HG02610 (cell line): Measurements from ENCODE around the gene SEMA3F.

Experiments
- ATAC-seq: cut with Tn5 transposase; IDR thresholded peaks from one replicate; pipeline ENCODE4 v1.9.1; 2021; ENCODE audit warnings: mild to moderate bottlenecking, moderate library complexity; ENCODE audit not compliant: unreplicated experiment

The SEMA3F gene

GRCh38 chr3:50132421-50133282 is 22.5 kb upstream of the SEMA3F start:
- ATAC-seq, result no peak

- no peak for ATAC-seq
These were observed 21.9 kb upstream of the SEMA3F start for GRCh38 chr3:50133283-50133615.

GRCh38 chr3:50134367-50134766 is 20.8 kb upstream of the SEMA3F start:
- ATAC-seq, result no peak

GRCh38 chr3:50135964-50136363 is 19.2 kb upstream of the SEMA3F start:
- ATAC-seq, result no peak

GRCh38 chr3:50136714-50137405 is 18.3 kb upstream of the SEMA3F start:
- ATAC-seq, result no peak

GRCh38 chr3:50137531-50137930 is 17.6 kb upstream of the SEMA3F start:
- no peak for ATAC-seq

- ATAC-seq, result no peak
These were observed 16.6 kb upstream of the SEMA3F start for GRCh38 chr3:50138266-50139200.

GRCh38 chr3:50139308-50139707 is 15.8 kb upstream of the SEMA3F start:
- no peak for ATAC-seq

GRCh38 chr3:50139718-50140423 is 15.3 kb upstream of the SEMA3F start:
- no peak for ATAC-seq

GRCh38 chr3:50140990-50141389 is 14.1 kb upstream of the SEMA3F start:
- no peak for ATAC-seq

- ATAC-seq, result no peak
These were observed 8.7 kb upstream of the SEMA3F start for GRCh38 chr3:50146316-50146901.

GRCh38 chr3:50147016-50147415 is 8.1 kb upstream of the SEMA3F start:
- ATAC-seq, result no peak

GRCh38 chr3:50147447-50147846 is 7.7 kb upstream of the SEMA3F start:
- no peak for ATAC-seq

GRCh38 chr3:50147861-50148260 is 7.3 kb upstream of the SEMA3F start:
- ATAC-seq, result no peak

GRCh38 chr3:50150404-50150750 is 4.7 kb upstream of the SEMA3F start:
- no peak for ATAC-seq

GRCh38 chr3:50150863-50151686 is 4.0 kb upstream of the SEMA3F start:
- no peak for ATAC-seq

GRCh38 chr3:50151728-50152127 is 3.4 kb upstream of the SEMA3F start:
- ATAC-seq, result no peak

GRCh38 chr3:50153782-50154475 is 1.2 kb upstream of the SEMA3F start:
- no peak for ATAC-seq

- peak; percentile 17 for ATAC-seq
These were observed 666 bp upstream of the SEMA3F start for GRCh38 chr3:50154476-50154839.
